DMS79 (cell line): Measurements from ENCODE around the gene ATP6V1C2.

Experiments
- DNase-seq: peaks from one replicate; lab custom pipeline; 2025; lab: John Stamatoyannopoulos, UW

Gene ATP6V1C2, protein sequence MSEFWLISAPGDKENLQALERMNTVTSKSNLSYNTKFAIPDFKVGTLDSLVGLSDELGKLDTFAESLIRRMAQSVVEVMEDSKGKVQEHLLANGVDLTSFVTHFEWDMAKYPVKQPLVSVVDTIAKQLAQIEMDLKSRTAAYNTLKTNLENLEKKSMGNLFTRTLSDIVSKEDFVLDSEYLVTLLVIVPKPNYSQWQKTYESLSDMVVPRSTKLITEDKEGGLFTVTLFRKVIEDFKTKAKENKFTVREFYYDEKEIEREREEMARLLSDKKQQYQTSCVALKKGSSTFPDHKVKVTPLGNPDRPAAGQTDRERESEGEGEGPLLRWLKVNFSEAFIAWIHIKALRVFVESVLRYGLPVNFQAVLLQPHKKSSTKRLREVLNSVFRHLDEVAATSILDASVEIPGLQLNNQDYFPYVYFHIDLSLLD

GRCh38 chr2:10721396-10722251, at the start of gene ATP6V1C2:
ATP6V1C2 (plus strand) TSS chr2:10721630; CDS start chr2:10722850, 1,220 bp downstream.
- DNase-seq = no peak

DNA sequence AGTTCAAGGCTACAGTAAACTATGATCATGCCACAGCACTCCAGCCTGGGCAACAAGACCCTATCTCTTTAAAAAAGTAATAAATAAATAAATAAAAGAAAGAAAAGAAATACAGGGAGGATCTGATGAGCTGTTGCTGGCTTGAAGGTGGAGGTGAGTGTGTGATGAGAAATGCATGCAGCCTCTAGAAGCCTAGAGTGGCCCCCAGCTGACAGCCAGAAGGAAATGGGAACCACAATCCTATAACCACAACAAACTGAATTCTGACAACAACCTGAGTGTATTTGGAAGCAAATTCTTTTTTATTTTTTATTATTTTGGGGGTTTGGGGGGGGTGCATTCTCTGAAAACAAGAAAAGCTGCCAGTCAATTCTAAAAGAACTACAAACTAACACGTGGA, 46.3 kb upstream of the ATP6V1C2 start:
- no peak for DNase-seq

DNA sequence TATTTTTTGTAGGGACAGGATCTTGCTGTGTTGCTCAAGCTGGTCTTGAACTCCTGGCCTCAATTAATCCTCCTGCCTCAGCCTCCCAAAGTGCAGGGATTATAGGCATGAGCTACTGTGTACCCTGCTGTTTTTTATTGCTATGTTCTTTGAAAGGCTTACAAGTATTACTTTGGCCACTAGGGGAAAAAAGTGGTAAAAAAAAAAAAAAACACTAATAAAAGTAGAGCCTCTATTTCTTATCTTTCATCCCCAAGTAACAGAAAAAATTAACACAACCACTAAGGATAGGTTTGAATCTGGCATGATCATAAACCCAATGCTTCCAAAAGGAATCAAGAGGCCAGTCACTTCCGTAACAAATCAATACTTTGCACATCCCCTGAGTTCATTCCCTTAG, 43.2 kb upstream of the ATP6V1C2 start:
- no peak for DNase-seq

- no peak for DNase-seq
These were observed 41.2 kb upstream of the ATP6V1C2 start for GRCh38 chr2:10680214-10680613.

- no peak for DNase-seq
These were observed 40.5 kb upstream of the ATP6V1C2 start for GRCh38 chr2:10680957-10681356.

DNA sequence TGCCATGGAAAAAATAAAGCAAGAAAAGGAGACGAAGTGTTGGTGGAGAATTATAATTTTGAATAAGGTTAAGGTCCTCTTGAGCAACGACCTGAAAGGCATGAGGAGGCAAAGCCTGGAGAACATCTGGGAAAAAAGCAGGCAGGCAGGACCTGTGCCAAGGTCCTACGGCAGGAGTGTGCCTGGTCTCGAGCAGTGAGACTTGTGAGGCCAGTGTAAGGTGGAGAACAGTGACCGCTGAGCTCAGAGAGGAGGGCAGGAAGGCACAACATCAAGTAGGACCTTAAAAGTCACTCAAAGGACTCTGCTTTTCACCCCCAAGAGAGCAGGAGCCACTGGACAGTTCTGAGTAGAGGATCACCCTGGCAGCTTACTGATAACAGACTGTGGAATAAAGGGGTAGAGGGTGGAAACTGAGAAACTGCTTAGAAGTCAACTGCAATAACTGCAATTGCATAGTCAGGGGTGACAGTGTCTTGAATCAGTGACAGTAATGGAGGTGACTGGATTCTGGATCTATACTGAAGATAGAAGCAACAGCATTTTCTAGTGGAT, 35.2 kb upstream of the ATP6V1C2 start:
- no peak for DNase-seq

DNA sequence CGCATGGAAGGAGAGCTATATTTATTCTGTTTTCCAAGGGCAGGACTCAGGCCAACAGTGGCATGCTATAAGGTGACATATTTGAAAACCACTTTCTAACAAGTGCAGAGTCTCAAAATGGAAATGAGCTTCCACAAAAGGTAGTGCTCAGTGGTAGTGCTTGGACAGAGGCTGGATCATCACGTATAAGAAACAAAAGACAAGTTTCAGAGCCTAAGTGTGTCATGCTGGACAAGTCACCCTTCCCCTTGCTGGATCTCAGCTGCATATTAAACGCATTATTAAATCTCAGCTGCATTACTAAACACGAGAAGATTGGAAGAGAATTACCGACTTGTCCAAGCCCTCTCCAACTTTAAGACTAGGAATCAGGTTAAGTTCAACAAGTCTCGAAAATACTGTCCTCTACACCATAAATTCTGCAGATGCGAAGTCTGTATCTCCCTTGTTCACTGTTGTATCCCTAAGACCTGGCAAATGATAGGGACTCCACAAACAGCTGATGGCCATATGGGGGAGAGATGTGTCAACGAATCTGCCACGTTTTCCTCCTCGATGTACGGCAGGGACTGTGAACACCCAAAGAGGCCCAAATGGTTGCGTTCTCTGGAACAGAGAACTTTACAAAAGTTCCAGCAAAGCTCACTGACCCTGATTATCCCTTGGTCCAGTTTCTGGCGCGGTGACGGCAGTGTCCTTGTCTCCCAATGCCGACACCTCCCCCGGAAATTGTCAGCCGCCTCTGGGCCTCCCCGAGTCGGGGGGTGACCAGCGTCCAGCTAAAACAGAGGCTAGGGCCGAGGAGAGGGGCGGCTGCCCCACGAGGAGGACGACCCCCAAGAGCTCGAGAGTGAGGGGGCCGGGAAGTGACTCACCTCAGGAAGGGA, 32.3 kb upstream of the ATP6V1C2 start:
- DNase-seq = no peak

- no peak for DNase-seq
These were observed 29.9 kb upstream of the ATP6V1C2 start for GRCh38 chr2:10691521-10691920.

- DNase-seq = no peak
These were observed 21.2 kb upstream of the ATP6V1C2 start for GRCh38 chr2:10700078-10700803.

GRCh38 chr2:10704034-10704594, 17.3 kb upstream of the ATP6V1C2 start:
- DNase-seq = no peak

- no peak for DNase-seq
These were observed 15.4 kb upstream of the ATP6V1C2 start for GRCh38 chr2:10706033-10706432.

GRCh38 chr2:10707831-10708230, 13.6 kb upstream of the ATP6V1C2 start:
- no peak for DNase-seq

GRCh38 chr2:10709290-10709939, 12.0 kb upstream of the ATP6V1C2 start:
- DNase-seq = peak; percentile 28

DNA sequence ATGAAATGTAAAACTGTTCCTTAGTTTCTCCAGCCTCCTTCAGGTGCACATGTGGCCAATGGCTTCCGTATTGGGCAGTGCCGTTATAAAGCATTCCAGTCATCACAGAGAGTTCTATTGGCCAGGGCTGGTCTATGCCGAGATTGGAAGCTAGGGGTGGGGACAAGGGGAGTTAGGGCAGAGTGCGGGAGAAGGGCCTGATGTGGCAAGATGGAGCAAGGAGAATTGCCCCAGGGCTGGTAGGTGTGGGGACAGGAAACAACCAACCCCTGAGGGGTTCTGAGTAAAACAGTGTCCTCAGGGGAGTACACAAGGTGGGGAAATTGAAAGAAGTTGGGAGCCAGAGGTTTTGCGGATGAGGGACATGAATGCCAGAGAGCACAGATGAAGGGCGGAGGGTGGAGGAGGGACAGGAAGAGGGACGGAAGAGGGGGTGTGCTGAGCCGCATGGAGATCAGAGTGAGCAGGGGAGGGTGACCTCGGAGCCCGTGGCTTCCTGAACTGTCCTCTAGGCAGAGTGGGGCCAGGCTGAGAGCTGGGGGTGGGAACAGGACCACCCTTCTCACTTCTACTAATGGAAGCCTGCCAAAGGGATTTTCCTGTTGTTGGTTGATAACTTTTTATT, 9.1 kb upstream of the ATP6V1C2 start:
- no peak for DNase-seq

DNA sequence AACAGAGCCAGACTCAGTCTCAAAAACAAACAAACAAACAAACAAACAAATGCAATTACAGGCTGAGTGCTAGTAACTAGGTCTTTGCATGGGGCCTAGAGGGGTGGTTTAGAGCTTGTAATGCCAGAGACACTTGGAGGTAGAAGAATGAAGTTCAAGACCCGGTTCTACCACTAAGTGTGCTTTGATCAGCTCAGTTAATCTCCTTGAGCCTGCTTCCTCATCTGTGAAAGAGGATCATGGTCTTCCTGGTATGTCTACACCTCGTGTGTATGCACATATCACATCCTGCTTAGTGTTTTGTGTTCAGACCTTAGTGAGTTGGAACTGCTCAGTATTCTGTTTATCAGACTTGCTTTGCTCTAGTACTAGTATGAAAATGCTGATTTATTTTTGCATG, 4.8 kb upstream of the ATP6V1C2 start:
- DNase-seq = no peak

GRCh38 chr2:10717628-10718027, 3.8 kb upstream of the ATP6V1C2 start:
- no peak for DNase-seq

DNA sequence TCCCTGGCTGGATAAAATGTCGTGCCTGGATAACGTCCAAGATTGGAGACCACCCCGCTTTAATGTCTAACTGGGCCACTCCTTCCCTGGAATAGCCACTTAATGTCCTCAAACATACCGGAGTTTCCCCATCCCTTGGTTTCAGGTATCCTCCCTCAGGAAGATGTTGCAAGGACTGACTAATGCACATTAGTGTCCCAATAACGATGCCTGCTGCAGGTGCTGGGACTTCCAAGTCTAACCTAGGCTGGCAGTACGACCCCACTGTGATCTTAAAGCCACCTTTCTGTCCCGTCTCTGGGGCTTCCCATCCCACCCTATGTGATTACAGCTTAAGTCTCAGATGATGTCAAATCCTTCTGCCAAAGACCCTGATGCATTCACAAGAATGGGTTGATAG, 1.1 kb upstream of the ATP6V1C2 start:
- no peak for DNase-seq

GRCh38 chr2:10720947-10721395, 459 bp upstream of the ATP6V1C2 start:
- DNase-seq = no peak

DNA sequence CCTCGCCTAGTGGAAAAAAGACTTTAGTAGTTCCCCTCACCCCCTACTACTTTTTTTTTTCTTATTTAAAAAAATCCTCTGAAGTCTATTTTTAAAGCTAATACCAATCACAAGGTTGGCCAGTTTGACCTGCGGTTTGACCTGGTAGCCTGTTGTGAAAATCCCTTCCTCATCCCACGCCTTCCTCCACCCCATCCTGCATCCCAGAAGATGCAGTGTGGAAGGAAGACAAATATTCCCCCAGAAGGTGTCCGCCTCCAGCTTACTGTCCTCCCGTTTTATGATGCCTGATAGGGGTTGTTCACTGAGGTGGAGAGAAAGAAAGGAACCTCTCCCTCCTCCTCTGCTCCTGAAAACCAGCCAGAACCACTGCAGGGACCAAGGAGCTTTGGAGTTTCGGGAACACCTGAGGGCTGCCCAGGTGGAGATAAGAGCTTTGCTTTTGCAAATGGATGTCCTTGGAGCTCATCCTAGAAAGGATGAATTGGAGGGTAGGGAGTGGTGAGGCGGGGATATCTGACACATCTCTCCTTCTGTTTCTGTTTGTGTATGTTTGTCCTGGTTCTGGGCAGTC, 909 bp downstream of the ATP6V1C2 start:
- no peak for DNase-seq
